Measurements from ENCODE around the gene C18orf32.
"Not testable (repeated sequence)": the region's sequence is repeated elsewhere in the genome, so short reads cannot be mapped to it uniquely, and the experiment has no call there.

The C18orf32 gene

GRCh38 chr18:49467019-49467563 lies 19.9 kb downstream of the C18orf32 start:
- no peak for DNase-seq

DNA sequence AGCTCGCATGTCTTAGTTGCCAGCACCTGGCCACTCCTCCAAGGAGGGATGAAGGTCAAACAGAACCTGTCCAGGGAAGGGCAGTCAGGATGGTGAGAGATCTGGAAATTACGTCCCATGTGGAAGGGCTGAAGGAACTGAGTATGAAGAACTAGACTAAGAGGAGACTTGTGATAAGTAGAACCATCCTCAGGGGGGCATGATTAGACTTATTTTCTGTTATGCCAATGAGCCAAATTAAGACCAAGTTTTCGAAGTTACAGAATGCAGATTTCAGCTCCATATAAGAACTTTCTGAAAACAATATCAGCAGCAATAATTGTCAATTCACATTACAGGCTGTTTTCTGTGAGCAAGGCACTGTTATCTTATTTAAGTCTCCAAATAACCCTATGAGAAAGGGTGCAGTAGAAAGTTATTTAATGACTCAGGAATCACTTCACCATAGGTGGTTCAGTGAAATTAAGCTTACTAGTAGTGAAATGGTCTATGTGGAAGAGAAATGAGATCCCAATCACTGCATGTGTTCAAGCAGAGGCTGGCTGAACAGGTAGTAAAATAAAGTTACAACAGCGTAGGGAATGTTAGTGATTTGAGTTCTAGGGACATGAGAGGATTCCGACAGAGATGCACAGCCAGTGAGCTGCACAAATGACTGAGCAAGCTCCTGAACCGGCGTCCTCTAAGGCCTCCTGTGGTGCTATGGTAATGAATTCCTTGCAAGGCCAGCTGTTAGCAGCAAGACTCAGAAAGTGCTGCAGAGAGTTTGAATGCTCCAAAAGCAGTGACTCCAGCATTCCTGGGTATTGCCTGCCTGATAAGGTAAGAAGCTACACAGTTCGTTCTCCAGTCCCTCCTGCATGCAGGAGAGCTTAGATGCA lies 22.1 kb downstream of the C18orf32 start:
- no peak for DNase-seq

- no peak for DNase-seq
Observed at GRCh38 chr18:49461602-49461977, 25.4 kb downstream of the C18orf32 start.

GRCh38 chr18:49460976-49461601 lies 25.9 kb downstream of the C18orf32 start:
- DNase-seq, result no peak

GRCh38 chr18:49459404-49460171 lies 27.4 kb downstream of the C18orf32 start:
- DNase-seq, result no peak

DNA sequence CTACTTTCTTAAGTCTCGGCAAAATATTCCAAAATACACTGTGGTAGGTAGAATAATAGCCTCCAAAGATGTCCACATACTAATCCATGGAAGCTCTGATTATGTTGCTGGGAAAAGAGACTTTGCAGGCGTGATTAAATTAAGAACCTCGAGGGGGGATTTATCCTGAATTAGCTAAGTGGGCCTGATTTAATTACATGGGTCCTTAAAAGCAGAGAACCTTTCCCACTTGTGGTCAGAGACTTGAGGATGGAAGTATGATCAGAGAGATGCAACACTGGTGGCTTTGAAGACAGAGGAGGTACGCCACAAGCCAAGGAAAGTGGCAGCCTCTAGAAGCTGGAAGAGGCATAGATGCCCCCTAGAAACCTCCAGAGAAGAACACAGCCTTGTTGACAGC lies 29.4 kb downstream of the C18orf32 start:
- no peak for DNase-seq

GRCh38 chr18:49456794-49457193 lies 30.2 kb downstream of the C18orf32 start:
- DNase-seq, result no peak

GRCh38 chr18:49452534-49452933 lies 34.5 kb downstream of the C18orf32 start:
- DNase-seq, result not testable (repeated sequence)

GRCh38 chr18:49447810-49448745 lies 39.0 kb downstream of the C18orf32 start:
- DNase-seq, result peak; percentile 10

DNA sequence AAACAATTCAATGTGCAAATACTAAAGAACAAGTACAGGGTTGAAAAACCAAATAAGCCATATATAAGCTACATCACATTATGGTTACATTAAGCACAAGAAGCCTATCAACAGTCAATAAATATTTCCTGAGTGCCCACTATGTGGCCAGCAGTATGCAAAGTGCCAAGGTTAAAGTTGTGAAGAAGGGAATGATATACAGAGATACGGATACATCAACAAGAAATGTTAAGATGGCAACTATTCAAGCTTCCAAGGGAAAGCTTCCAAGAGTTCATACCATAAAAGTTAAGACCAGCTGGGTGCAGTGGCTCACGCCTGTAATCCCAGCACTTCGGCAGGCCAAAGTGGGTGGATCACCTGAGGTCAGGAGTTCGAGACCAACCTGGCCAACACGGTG lies 40.6 kb downstream of the C18orf32 start:
- no peak for DNase-seq

DNA sequence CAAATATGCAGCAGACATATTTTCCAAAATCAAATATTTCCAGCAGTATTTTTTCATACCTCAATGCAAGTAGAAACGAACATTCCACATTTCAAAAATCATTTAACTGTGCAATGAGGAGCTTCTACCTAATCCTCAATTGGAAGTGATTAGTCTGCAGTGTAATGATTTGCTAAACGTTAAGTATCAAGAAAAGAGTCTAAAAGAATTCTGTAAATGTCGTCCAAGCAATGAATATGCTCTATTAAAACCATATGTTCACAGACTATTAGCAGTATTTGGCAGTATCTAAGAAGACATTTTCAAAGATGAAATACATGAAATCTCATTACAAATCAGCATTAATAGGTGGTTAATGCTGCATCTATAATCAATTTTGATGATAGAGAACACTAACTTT lies 42.5 kb downstream of the C18orf32 start:
- DNase-seq, result no peak

DNA sequence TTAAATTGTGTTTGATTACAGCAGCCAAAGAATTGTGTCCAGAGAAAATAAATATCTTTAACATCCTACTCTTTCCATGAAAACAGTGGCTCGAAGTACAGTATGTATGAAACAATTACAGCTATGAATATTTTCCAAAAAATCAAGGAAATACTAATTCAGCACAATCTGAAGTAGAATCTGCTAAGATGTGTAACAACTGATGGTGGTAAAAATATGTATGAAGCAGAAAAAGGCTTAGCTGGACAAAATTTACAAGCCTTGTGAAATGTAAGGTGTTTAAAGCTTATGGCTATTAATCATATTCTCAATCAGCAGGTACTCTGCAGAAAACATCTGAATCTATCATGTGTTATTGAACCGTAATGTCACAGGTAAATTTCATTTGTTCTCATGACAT lies 43.2 kb downstream of the C18orf32 start:
- no peak for DNase-seq

DNA sequence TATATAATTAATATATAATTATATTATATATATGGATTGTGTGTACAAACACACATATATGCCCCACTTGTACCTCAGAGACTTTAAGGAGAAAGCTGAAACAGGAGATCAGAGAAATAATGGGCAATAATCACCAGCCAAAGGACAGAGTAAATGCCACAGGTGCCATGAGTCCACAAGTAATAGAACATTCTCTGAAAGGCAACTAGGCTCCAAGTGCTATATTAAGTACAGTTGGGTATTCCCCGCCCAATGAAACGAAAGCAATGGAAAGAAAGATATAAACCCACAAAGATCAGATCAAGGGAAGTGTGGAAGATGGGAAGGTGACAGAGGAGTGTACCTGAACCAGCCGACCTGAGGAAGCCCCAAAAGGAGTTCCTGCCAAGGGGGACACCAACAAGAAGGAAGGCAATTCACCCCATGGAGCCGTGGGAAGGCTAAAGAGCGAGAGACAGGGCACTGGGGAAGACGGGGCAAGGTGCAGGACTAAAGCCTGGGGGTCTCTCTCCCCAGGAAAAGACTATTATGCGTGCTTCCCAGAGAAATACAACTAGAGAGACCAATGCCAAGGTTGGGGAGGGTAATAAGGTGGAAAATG lies 45.6 kb downstream of the C18orf32 start:
- DNase-seq, result no peak

GRCh38 chr18:49435170-49435569 lies 51.9 kb downstream of the C18orf32 start:
- no peak for DNase-seq

DNA sequence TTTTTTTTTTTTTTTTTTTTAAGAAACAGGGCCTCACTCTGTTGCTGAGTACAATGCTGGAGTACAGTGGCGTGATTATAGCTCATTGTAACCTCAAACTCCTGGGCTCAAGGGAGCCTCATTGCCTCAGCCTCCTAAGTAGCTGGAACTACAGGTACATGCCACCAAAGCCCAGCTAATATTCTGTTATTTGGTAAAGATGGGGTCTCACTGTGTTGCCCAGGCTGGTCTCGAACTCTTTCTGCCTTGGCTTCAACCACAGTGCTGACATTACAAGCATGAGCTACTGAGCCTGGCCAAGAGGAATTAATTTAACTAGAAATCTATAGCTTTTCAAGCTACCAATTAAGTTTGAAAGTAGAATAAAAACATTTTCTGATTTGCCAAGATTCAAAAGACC lies 54.4 kb downstream of the C18orf32 start:
- no peak for DNase-seq

GRCh38 chr18:49431165-49431962 lies 55.7 kb downstream of the C18orf32 start:
- DNase-seq, result no peak

All from NK-92 treated with Interleukin-12 subunit alpha and Interleukin-12 subunit beta, amount 100 ng/mL, for 24 hours (cell line).